ENCODE results near the gene XPR1. TPM values are rescaled to one million over a fixed set of nuclear protein-coding genes. Genes with fewer than 3 reads are reported as not detected.
"Not testable (repeated sequence)": the region's sequence is repeated elsewhere in the genome, so short reads cannot be mapped to it uniquely, and the experiment has no call there.

Gene XPR1
- total RNA-seq, 1 donor from 2014 or later: 18.6 TPM

DNA sequence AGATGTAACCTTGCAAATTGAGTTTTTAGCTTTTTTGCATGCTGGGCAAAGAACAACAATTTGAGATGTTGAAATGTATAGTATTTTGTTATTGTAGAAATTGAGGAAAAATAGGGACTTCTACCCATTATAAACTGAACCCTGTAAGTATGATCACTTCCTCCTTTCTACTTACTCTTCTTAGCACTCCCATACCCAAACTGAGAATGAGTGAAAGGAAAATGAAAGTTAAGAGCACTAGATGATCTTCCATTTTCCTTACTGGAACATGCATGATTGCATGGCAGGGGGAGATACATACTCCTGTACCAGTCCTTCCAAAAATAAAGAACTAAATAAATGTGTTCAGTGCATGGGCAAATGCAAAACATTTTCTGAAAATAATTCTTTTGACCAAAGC, 173.5 kb downstream of the XPR1 start:
- TF ChIP-seq, protein P1, sequence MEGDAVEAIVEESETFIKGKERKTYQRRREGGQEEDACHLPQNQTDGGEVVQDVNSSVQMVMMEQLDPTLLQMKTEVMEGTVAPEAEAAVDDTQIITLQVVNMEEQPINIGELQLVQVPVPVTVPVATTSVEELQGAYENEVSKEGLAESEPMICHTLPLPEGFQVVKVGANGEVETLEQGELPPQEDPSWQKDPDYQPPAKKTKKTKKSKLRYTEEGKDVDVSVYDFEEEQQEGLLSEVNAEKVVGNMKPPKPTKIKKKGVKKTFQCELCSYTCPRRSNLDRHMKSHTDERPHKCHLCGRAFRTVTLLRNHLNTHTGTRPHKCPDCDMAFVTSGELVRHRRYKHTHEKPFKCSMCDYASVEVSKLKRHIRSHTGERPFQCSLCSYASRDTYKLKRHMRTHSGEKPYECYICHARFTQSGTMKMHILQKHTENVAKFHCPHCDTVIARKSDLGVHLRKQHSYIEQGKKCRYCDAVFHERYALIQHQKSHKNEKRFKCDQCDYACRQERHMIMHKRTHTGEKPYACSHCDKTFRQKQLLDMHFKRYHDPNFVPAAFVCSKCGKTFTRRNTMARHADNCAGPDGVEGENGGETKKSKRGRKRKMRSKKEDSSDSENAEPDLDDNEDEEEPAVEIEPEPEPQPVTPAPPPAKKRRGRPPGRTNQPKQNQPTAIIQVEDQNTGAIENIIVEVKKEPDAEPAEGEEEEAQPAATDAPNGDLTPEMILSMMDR (conservative IDR thresholded peaks at IDR 0.05; ENCODE audit: low read depth, low read length): no peak
- no peak overlapping the region for H3K4me3 ChIP-seq (ENCODE audit: low read depth, low read length)
- no peak for DNase-seq (ENCODE audit: low read depth)

DNA sequence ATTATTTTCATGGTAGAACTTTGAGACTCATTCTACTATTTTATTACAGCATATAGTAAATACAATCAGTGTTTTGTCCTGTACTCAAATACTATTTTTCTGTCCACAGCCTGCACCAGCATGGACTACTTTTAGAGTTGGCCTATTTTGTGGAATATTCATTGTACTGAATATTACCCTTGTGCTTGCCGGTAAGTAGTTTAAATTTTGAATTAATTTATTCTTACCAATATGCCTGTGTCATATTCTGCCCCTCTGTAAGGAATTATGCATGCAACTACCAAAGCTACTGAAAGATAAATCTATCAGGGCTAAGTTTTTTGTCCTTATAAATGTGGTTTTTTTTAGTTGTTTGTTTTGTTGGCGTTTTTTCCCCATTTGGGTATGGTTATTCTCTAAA, 179.5 kb downstream of the XPR1 start:
- TF ChIP-seq, protein P1 (conservative IDR thresholded peaks at IDR 0.05; ENCODE audit: low read depth, low read length): no peak

DNA sequence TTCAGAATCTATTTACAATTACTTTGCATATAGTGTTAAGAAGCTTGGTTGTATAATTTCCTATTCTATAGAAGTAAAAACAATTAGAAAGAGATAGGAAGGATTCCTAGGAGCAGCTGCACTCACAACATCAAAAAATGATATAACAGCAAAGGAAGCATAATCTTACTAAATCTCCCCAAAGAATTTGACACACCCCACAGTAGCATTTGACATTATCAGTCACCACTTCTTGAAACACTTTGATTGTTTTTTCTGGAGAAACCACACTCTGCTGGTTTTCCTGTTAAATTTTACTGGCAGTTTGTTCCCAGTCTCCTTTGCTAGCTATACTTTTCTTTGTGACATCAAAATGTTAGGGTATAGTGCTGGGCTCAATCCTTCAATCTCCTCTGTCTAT, 180.1 kb downstream of the XPR1 start:
- TF ChIP-seq, protein P1 (conservative IDR thresholded peaks at IDR 0.05; ENCODE audit: low read depth, low read length): no peak
- H3K4me3 ChIP-seq (ENCODE audit: low read depth, low read length): no peak overlapping the region

More for the DNA sequence above, 179.5 kb downstream of the XPR1 start:
- DNase-seq (ENCODE audit: low read depth): no peak
- H3K4me3 ChIP-seq (ENCODE audit: low read depth, low read length): no peak overlapping the region

DNA sequence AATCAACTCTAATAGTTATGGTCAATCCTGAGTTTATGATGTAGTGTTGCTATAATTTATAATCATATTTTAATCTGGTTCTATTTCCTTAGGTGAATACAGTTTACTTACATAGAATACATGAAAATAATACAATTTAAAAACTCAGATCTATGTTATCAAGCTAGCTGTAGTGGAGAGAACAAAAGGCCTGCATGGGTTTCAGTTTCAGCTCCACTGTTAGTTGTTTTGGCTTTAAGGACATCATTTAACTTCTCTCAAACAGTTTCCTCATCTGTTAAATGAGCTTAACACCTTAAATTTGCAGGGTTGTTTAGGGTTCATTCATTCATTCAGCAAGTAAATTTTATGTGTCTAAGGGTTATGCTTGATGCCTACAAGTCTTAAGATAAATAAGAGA, 182.4 kb downstream of the XPR1 start:
- DNase-seq (ENCODE audit: low read depth): no peak
- TF ChIP-seq, protein P1 (conservative IDR thresholded peaks at IDR 0.05; ENCODE audit: low read depth, low read length): no peak
- no peak overlapping the region for H3K4me3 ChIP-seq (ENCODE audit: low read depth, low read length)

More for the DNA sequence above, 180.1 kb downstream of the XPR1 start:
- no peak for DNase-seq (ENCODE audit: low read depth)

DNA sequence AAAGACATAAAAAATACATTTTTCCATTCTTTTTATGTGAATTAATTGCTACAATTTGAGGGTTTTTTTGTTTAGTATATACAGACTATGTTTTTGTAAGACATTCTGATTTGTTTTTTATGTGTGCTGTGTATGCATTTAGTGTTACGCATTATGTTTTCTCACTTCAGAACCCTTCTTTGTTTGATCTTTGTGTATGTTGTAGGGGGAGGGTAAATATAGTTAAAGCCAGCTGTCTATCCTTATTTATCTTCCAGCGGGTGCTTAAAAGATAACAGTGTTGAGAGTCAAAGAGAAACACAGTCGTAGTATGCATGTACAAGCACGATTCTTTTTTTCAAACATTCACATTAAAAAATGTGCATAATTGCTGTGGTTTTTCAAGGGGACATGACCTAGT, 183.4 kb downstream of the XPR1 start:
- DNase-seq (ENCODE audit: low read depth): no peak
- H3K4me3 ChIP-seq (ENCODE audit: low read depth, low read length): no peak overlapping the region
- TF ChIP-seq, protein P1 (conservative IDR thresholded peaks at IDR 0.05; ENCODE audit: low read depth, low read length): no peak

DNA sequence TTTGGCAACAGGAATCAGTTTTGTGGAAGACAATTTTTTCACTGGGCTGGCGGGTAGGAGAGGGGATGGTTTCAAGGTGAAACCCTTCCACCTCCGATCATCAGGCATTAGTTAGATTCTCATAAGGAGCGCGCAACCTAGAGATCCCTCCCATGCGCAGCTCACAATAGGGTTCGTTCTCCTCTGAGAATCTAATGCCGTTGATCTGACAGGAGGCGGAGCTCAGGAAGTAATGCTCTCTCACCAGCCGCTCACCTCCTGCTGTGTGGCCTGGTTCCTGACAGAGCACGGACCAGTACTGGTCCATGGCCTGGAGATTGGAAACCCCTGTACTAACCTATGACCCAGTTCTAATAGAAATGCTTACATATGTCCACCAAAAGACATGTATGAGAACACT, 184.3 kb downstream of the XPR1 start:
- H3K4me3 ChIP-seq (ENCODE audit: low read depth, low read length): no peak overlapping the region
- DNase-seq (ENCODE audit: low read depth): no peak
- TF ChIP-seq, protein P1 (conservative IDR thresholded peaks at IDR 0.05; ENCODE audit: low read depth, low read length): no peak

DNA sequence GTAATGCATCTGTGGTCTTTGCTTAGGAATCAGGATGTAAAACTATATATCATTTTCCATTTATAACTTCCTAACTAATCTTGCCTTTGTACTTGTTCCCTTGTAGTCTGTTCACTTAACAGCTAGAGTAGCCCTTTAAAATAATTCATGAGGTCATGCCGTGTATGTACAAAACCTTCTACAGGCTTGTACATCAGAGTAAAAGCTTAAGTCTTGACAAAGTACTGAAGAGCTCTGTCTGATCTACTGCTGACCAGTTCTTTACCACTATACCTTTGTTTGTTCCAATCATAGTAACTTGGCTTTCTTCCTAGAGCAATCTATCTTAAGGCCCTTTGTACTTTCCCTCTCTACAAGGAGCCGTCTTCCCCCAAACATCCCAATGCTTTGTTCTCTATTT, 190.1 kb downstream of the XPR1 start:
- no peak overlapping the region for H3K4me3 ChIP-seq (ENCODE audit: low read depth, low read length)
- DNase-seq (ENCODE audit: low read depth): no peak
- TF ChIP-seq, protein P1 (conservative IDR thresholded peaks at IDR 0.05; ENCODE audit: low read depth, low read length): no peak

DNA sequence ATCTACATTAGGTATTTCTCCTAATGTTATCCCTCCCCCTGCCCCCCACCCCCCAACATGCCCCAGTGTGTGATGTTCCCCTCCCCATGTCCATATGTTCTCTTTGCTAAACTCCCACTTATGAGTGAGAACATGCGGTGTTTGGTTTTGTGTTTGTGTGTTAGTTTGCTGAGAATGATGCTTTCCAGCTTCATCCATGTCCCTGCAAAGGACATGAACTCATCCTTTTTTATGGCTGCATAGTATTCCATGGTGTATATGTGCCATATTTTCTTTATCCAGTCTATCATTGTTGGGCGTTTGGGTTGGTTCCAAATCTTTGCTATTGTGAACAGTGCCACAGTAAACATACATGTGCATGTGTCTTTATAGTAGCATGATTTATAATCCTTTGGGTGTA, 199.7 kb downstream of the XPR1 start:
- not testable (repeated sequence) for DNase-seq (ENCODE audit: low read depth); H3K4me3 ChIP-seq (ENCODE audit: low read depth, low read length)

DNA sequence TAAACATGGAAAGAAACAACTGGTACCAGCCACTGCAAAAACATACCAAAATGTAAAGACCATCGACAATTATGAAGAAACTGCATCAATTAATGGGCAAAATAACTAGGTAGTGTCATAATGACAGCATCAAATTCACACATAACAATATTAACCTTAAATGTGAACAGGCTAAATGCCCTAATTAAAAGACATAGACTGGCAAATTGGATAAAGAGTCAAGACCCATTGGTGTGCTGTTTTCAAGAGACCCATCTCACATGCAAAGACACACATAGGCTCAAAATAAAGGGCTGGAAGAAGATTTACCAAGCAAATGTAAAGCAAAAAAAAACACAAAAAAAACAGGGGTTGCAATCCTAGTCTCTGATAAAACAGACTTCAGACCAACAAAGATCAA, 201.4 kb downstream of the XPR1 start:
- DNase-seq (ENCODE audit: low read depth); H3K4me3 ChIP-seq (ENCODE audit: low read depth, low read length): not testable (repeated sequence)
